Esophagus squamous epithelium (tissue), 4 donors: ENCODE measurements around the gene HS3ST3B1.

Source experiments
- CTCF ChIP-seq, 6 experiments: fragments of 450-650 bp in 4 of 6; fragments of 200-600 bp in 2 of 6; sonication (generic) in 2 of 6; IDR thresholded peaks; one replicate each; pipeline ENCODE4 v1.5.1; 2016 to 2019; ENCODE audit warnings: antibody characterized with exemption in 6 of 6, mild to moderate bottlenecking in 4 of 6, moderate library complexity in 4 of 6
- POLR2A ChIP-seq, 4 donors: fragments of 450-650 bp; IDR thresholded peaks; one replicate each; pipeline ENCODE4 v1.6.1; 2017; ENCODE audit warnings: antibody characterized with exemption in 4 of 4, mild to moderate bottlenecking in 4 of 4, moderate library complexity in 3 of 4

DNA sequence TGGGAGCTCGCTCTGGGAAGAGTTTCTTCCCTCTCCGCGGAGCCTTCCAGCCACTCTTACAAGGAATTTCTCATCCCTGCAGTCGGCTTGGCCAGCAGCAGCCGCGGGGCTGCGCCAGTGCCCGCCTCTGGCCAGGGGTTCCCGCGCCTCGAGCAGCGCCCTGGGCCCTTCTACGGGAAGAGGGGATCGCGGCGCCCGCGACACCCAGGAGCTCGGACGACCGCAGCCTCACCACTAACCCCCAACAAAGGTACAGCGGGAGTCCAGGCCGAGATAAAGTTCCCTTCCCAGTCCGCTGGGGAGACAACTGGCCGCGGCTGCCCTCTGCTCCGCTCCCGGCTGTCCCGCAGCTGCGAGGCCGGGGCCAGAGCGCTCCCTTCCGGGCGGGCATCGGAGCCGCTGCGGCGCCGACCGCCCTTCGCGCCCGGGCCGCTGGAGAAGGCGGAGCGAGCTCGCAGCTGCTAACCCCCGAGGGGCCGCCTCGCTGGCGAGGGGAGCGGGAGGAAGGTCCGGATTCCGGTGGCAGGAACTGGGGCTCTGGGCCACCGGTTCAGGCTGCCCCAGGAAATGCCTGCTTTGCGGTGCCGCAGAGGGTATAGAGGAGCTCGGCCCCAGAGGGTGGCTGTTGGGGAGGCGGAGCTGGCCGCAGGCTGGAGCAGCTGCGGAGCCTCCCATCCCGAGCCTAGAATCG, 3.6 kb upstream of the HS3ST3B1 start:
- TF ChIP-seq CTCF (IDR thresholded peaks at IDR 0.05) (peak in 4 of 6 experiments; percentile 12 to 44 (median 25)), POLR2A (IDR thresholded peaks at IDR 0.05) (no peak)
